Activated B cell treated with CpG ODN at 0.5 μM for 24 hours (primary cell): ENCODE data around the gene DNAH7. TPM values are rescaled to one million over a fixed set of nuclear protein-coding genes. Genes with fewer than 3 reads are reported as not detected.
"Not testable (repeated sequence)": the region's sequence is repeated elsewhere in the genome, so short reads cannot be mapped to it uniquely, and the experiment has no call there.

Source experiments
- ATAC-seq: fragments of 200-7000 bp; cut with Tn5 transposase; one replicate; pipeline ENCODE4 v1.10.0; 2021; ENCODE audit warnings: low read depth, mild to moderate bottlenecking, moderate library complexity
- CTCF ChIA-PET: fragments of 350-600 bp; sonication (Branson Sonifier 250); formaldehyde crosslinking; loops from one replicate; lab custom pipeline; 2021; ENCODE audit warnings: antibody characterized with exemption; lab: Charles Lee
- POLR2A ChIA-PET: fragments of 350-600 bp; sonication (Branson Sonifier 250); formaldehyde crosslinking; loops from one replicate; lab custom pipeline; 2021; ENCODE audit warnings: antibody characterized with exemption; lab: Charles Lee
- DNase-seq: peaks from one replicate; pipeline ENCODE4 v3.0.0; 2022
- H3K27ac Mint-ChIP-seq: one replicate; pipeline ENCODE4 v1.8.0; 2020; ENCODE audit warnings: mixed read lengths
- H3K27me3 Mint-ChIP-seq: one replicate; pipeline ENCODE4 v1.8.0; 2021; ENCODE audit warnings: mixed read lengths
- H3K36me3 Mint-ChIP-seq: one replicate; pipeline ENCODE4 v1.8.0; 2021; ENCODE audit warnings: low read depth, mixed read lengths
- H3K4me1 Mint-ChIP-seq: one replicate; pipeline ENCODE4 v1.8.0; 2021; ENCODE audit warnings: mixed read lengths
- H3K4me3 Mint-ChIP-seq: one replicate; pipeline ENCODE4 v1.8.0; 2020; ENCODE audit warnings: mild to moderate bottlenecking, mixed read lengths
- H3K9me3 Mint-ChIP-seq: one replicate; pipeline ENCODE4 v1.8.0; 2020; ENCODE audit warnings: mixed read lengths
- intact Hi-C: fragments of 100-400 bp; cut with micrococcal nuclease; formaldehyde crosslinking; loops from one replicate; pipeline ENCODE4 v1.15.1; 2024
- total RNA-seq: library from RNA; stranded (reverse); gene quantifications from 2 replicates; pipeline ENCODE4 v1.2.3, GENCODE V29; 2022
- TF ChIP-seq, protein P1 (sequence below): fragments of 200-600 bp; IDR thresholded peaks from one replicate; pipeline ENCODE4 v1.8.0; 2022; ENCODE audit warnings: antibody characterized with exemption, mild to moderate bottlenecking

Gene DNAH7
- total RNA-seq, 1 donor from 2014 or later, result 0.29 TPM

DNA sequence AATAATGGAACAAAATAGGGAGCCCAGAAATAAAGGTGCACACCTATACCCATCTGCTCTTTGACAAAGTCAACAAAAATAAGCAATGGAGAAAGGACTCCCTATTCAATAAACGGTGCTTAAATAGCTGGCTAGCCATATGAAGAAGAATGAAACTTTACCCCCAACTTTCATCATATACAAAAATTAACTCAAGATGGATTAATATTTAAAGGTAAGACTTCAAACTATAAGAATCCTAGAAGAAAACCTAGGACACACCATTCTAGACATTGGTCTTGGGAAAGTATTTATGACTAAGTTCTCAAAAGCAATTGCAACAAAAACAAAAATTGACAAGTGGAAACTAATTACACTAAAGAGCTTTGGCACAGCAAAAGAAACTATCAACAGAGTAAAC is 139.1 kb downstream of the DNAH7 start:
- H3K36me3 Mint-ChIP-seq, result no peaks in the 10 kb centered on the region
- ATAC-seq, result no peak
- H3K4me1 Mint-ChIP-seq, result no peaks in the 10 kb centered on the region
- peaks cover 2% of the 10 kb centered on the region for H3K9me3 Mint-ChIP-seq
- H3K27ac Mint-ChIP-seq, result no peak overlapping the region
- no peaks in the 10 kb centered on the region for H3K27me3 Mint-ChIP-seq
- ChIA-PET POLR2A (no interaction called here), CTCF (no interaction called here)
- intact Hi-C loops, result no loop called here
- DNase-seq, result no peak
- no peak overlapping the region for H3K4me3 Mint-ChIP-seq
- TF ChIP-seq, protein P1, sequence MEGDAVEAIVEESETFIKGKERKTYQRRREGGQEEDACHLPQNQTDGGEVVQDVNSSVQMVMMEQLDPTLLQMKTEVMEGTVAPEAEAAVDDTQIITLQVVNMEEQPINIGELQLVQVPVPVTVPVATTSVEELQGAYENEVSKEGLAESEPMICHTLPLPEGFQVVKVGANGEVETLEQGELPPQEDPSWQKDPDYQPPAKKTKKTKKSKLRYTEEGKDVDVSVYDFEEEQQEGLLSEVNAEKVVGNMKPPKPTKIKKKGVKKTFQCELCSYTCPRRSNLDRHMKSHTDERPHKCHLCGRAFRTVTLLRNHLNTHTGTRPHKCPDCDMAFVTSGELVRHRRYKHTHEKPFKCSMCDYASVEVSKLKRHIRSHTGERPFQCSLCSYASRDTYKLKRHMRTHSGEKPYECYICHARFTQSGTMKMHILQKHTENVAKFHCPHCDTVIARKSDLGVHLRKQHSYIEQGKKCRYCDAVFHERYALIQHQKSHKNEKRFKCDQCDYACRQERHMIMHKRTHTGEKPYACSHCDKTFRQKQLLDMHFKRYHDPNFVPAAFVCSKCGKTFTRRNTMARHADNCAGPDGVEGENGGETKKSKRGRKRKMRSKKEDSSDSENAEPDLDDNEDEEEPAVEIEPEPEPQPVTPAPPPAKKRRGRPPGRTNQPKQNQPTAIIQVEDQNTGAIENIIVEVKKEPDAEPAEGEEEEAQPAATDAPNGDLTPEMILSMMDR, result no peak

DNA sequence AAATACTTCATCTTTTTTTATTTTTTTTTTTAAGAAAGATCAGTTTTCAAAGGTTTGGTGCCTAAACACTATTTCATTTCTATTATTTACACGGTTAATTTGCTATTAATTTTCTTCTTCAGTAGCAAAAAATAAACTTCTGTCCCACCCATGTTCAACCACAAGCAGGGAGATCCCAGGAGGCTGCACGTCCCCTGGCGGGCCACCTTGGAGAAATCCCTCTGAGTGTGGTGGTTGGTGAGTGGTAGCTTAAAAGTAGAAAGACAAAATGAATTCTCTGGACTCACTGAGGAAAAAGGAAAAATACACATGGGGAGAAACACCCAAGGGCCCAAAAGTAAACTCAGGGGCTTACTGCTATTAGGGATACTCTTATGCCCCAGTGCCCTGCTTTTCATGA is 143.5 kb downstream of the DNAH7 start:
- ChIA-PET CTCF (no interaction called here), POLR2A (no interaction called here)
- Mint-ChIP-seq H3K36me3 (no peaks in the 10 kb centered on the region), H3K4me3 (no peak overlapping the region), H3K9me3 (no peaks in the 10 kb centered on the region), H3K27me3 (no peaks in the 10 kb centered on the region), H3K4me1 (no peaks in the 10 kb centered on the region), H3K27ac (no peak overlapping the region)
- TF ChIP-seq, protein P1, result no peak
- ATAC-seq (no peak), DNase-seq (no peak)
- intact Hi-C loops, result no loop called here

DNA sequence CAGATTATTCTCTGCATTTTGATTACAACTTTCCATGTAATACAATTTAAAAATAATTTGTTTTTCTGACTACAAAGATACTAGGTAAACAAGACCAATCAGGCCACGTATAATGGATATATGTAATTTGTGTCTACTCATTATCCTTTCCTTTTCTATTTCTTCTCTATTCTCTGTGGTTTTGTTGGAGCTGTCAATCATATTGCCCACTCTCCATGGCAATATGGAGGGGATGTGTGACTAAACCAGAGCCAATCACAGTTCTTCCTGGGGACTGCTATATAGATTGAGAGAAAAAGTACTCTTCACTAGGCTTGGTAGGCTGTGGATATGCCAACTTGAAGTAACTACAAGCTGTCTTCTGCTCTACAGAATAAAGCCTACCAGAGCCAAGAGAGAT is 144.7 kb downstream of the DNAH7 start:
- Mint-ChIP-seq H3K27me3 (no peaks in the 10 kb centered on the region), H3K27ac (no peak overlapping the region), H3K4me3 (no peak overlapping the region), H3K36me3 (no peaks in the 10 kb centered on the region), H3K9me3 (no peaks in the 10 kb centered on the region), H3K4me1 (no peaks in the 10 kb centered on the region)
- DNase-seq (no peak), ATAC-seq (no peak)
- CTCF ChIA-PET, result no interaction called here
- TF ChIP-seq, protein P1, result no peak
- POLR2A ChIA-PET, result no interaction called here
- intact Hi-C loops, result no loop called here

- H3K27ac Mint-ChIP-seq, H3K36me3 Mint-ChIP-seq, H3K4me3 Mint-ChIP-seq, H3K27me3 Mint-ChIP-seq, POLR2A ChIA-PET, intact Hi-C loops, CTCF ChIA-PET, H3K4me1 Mint-ChIP-seq, H3K9me3 Mint-ChIP-seq, ATAC-seq, DNase-seq: not testable (repeated sequence)
Observed at GRCh38 chr2:195917021-195917600, 151.5 kb downstream of the DNAH7 start.

GRCh38 chr2:195912079-195912478 is 156.6 kb downstream of the DNAH7 start:
- ChIA-PET POLR2A (interaction anchor here (0.6 kb wide), 1 partner anchor 127 kb away, joined by 3 read pairs; no protein-coding TSS in a partner anchor), CTCF (no interaction called here)
- H3K9me3 Mint-ChIP-seq, result no peaks in the 10 kb centered on the region
- DNase-seq (no peak), ATAC-seq (no peak)
- H3K36me3 Mint-ChIP-seq, result no peaks in the 10 kb centered on the region
- TF ChIP-seq, protein P1, result no peak
- intact Hi-C loops, result no loop called here
- H3K4me3 Mint-ChIP-seq, result no peak overlapping the region
- peaks cover 3% of the 10 kb centered on the region for H3K27me3 Mint-ChIP-seq
- H3K4me1 Mint-ChIP-seq, result no peaks in the 10 kb centered on the region
- H3K27ac Mint-ChIP-seq, result no peak overlapping the region

DNA sequence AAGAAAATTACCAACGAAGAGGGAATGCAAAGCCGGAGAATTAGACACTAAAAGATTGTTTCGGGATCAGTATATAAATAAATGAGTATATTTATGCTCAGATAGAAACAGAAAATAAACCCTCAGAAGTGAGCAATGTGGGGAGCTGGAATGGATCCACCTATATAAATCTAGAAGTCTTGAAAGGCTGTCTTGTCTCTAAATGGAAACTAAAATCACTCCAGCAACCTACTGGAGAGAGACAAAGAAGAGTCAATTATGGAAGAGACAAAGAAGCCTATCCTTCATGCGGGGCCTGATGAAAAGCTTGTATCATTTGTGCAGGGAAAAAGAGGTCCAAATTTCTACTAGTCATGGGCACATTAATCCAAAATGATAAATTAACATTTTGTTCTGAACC is 158.1 kb downstream of the DNAH7 start:
- TF ChIP-seq, protein P1, result no peak
- POLR2A ChIA-PET, result no interaction called here
- no peak for ATAC-seq

More for the DNA sequence above, 158.1 kb downstream of the DNAH7 start:
- peaks cover 4% of the 10 kb centered on the region for H3K27me3 Mint-ChIP-seq
- CTCF ChIA-PET, result no interaction called here
- no peak overlapping the region for H3K4me3 Mint-ChIP-seq
- no peaks in the 10 kb centered on the region for H3K4me1 Mint-ChIP-seq
- no peak for DNase-seq
- intact Hi-C loops, result no loop called here
- no peaks in the 10 kb centered on the region for H3K36me3 Mint-ChIP-seq
- no peak overlapping the region for H3K27ac Mint-ChIP-seq
- H3K9me3 Mint-ChIP-seq, result no peaks in the 10 kb centered on the region
